ENCODE results near the gene MGAT4C. TPM values are rescaled to one million over a fixed set of nuclear protein-coding genes. Genes with fewer than 3 reads are reported as not detected.

Gene MGAT4C
- total RNA-seq, 1 experiment from 2014 or later = not detected

DNA sequence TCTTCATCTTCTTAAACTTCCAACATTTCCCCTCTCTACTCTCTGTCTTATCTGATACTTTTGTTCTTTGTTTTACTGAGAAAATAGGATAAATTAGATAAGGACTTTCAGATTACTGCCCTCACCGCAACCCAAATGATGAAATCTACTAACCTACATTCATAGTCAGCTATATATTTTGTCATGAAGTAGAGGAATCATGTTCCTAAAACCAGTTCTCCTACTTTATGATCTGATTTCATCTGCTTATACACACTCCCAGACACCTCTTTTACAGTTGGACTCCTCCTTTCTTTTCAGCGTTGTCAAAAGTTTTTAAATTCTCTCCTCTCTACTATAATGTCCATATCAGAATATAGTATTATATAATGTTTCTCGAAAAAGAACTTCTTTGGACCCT, 29.7 kb downstream of the MGAT4C start:
- Mint-ChIP-seq H3K4me3 (ENCODE audit: unreplicated experiment) (no peak overlapping the region), H3K27ac (ENCODE audit: low read depth, unreplicated experiment) (no peak overlapping the region), H3K9me3 (ENCODE audit: unreplicated experiment) (no peaks in the 10 kb centered on the region), H3K4me1 (ENCODE audit: insufficient read depth, unreplicated experiment) (peaks cover 7% of the 10 kb centered on the region), H3K36me3 (ENCODE audit: insufficient read depth, unreplicated experiment) (no peaks in the 10 kb centered on the region), H3K27me3 (ENCODE audit: insufficient read depth, unreplicated experiment) (no peaks in the 10 kb centered on the region)
- BruUV-seq (replicated peaks) = no TSS peak
- DNase-seq (ENCODE audit: unreplicated experiment) = no peak
- ChIA-PET CTCF (no interaction called here), POLR2A (interaction anchor here (0.7 kb wide), 1 partner anchor 260 kb away, joined by 3 read pairs; no protein-coding TSS in a partner anchor)
- intact Hi-C loops (cut with micrococcal nuclease) = no loop called here
- TF ChIP-seq, protein P1, sequence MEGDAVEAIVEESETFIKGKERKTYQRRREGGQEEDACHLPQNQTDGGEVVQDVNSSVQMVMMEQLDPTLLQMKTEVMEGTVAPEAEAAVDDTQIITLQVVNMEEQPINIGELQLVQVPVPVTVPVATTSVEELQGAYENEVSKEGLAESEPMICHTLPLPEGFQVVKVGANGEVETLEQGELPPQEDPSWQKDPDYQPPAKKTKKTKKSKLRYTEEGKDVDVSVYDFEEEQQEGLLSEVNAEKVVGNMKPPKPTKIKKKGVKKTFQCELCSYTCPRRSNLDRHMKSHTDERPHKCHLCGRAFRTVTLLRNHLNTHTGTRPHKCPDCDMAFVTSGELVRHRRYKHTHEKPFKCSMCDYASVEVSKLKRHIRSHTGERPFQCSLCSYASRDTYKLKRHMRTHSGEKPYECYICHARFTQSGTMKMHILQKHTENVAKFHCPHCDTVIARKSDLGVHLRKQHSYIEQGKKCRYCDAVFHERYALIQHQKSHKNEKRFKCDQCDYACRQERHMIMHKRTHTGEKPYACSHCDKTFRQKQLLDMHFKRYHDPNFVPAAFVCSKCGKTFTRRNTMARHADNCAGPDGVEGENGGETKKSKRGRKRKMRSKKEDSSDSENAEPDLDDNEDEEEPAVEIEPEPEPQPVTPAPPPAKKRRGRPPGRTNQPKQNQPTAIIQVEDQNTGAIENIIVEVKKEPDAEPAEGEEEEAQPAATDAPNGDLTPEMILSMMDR (IDR thresholded peaks at IDR 0.05; ENCODE audit: unreplicated experiment) = no peak

DNA sequence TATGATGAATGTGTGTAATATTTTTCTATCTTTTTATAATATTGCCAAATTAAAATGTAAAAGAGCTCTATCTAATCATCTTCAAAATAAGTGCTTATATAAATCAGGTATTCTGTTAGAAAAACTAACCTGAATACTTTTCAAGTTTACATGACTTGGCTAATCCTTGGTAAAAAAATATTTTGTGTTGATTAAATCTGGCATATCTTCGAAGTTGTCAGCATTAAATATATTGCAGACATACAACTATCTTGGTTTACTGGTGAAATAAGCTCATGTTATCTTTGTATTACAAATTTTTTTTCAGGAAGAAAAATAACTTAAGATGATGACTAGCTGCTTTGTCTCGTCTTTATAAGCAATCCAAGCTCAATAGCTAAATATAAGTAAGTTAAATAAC, 39.6 kb downstream of the MGAT4C start:
- intact Hi-C loops (cut with micrococcal nuclease) = no loop called here
- ChIA-PET POLR2A (no interaction called here), CTCF (no interaction called here)
- no peak for DNase-seq (ENCODE audit: unreplicated experiment)
- no TSS peak for BruUV-seq (replicated peaks)
- H3K27me3 Mint-ChIP-seq (ENCODE audit: insufficient read depth, unreplicated experiment) = no peaks in the 10 kb centered on the region
- no peaks in the 10 kb centered on the region for H3K4me1 Mint-ChIP-seq (ENCODE audit: insufficient read depth, unreplicated experiment)
- H3K27ac Mint-ChIP-seq (ENCODE audit: low read depth, unreplicated experiment) = no peak overlapping the region
- no peak overlapping the region for H3K4me3 Mint-ChIP-seq (ENCODE audit: unreplicated experiment)
- TF ChIP-seq, protein P1 (IDR thresholded peaks at IDR 0.05; ENCODE audit: unreplicated experiment) = no peak
- H3K36me3 Mint-ChIP-seq (ENCODE audit: insufficient read depth, unreplicated experiment) = no peaks in the 10 kb centered on the region
- H3K9me3 Mint-ChIP-seq (ENCODE audit: unreplicated experiment) = no peaks in the 10 kb centered on the region

DNA sequence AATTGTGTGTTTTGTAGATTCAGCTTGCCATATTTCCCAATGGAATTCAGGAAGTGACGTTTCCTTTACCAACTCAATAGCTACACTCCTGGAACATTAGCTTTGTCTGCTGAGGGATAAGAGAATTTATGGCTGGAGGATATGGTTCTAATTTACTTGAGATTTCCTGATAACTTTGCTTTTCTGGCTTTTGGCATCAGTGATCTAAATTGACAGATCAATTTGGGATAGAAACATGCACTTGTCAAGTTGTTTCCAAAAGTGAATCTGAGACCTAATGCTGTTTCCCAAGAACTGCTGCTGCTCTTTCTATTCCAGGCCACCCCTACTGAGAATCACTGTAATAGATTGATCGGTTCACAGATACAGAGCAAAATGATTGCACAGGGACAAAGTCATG, 43.2 kb downstream of the MGAT4C start:
- ChIA-PET POLR2A (interaction anchor here (0.8 kb wide), 1 partner anchor 9 kb away, joined by 4 read pairs; no protein-coding TSS in a partner anchor), CTCF (interaction anchor here (0.6 kb wide), 1 partner anchor 116 kb away, joined by 3 read pairs; no protein-coding TSS in a partner anchor)
- BruUV-seq (replicated peaks) = no TSS peak
- DNase-seq (ENCODE audit: unreplicated experiment) = no peak
- TF ChIP-seq, protein P1 (IDR thresholded peaks at IDR 0.05; ENCODE audit: unreplicated experiment) = no peak
- no peaks in the 10 kb centered on the region for H3K27me3 Mint-ChIP-seq (ENCODE audit: insufficient read depth, unreplicated experiment)
- no peak overlapping the region for H3K4me3 Mint-ChIP-seq (ENCODE audit: unreplicated experiment)
- intact Hi-C loops (cut with micrococcal nuclease) = no loop called here
- no peak overlapping the region for H3K27ac Mint-ChIP-seq (ENCODE audit: low read depth, unreplicated experiment)
- H3K36me3 Mint-ChIP-seq (ENCODE audit: insufficient read depth, unreplicated experiment) = no peaks in the 10 kb centered on the region
- no peaks in the 10 kb centered on the region for H3K9me3 Mint-ChIP-seq (ENCODE audit: unreplicated experiment)
- no peaks in the 10 kb centered on the region for H3K4me1 Mint-ChIP-seq (ENCODE audit: insufficient read depth, unreplicated experiment)

DNA sequence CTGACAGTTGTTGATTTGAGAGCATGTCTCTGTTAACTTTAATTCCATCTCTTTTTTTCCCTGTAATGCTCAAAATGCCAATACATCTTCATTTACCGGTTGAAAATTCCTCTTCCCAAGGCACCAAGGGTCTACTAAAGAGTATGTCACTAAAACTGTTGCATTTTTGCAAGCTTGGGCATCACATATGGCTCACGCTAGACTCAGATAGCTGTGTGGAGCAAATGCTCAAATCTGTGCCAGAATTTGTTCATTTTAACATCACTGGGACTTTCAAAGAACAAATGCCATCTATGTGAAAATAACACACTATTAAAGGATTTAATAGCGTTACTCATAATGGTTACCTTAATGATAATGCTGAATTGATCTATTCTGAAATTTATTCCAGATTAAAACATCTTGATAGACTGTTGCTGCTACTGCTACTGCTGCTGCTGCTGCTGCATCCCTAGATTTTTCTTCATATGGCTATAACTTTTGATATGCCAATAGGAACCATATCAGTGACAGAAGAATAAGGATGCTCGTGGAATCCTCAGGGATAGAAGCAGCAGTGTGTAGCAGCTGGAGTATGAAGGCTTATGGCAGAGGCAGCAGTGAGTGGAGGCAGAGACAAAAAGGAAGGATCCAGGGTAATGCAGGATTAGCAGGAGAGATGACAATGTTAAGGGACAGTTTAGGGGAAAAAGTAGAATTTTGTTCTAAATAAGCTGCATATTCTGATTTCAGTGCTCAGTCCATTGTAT, 57.3 kb downstream of the MGAT4C start:
- ChIA-PET POLR2A (no interaction called here), CTCF (no interaction called here)
- H3K4me1 Mint-ChIP-seq (ENCODE audit: insufficient read depth, unreplicated experiment) = peaks cover 3% of the 10 kb centered on the region
- no peak overlapping the region for H3K4me3 Mint-ChIP-seq (ENCODE audit: unreplicated experiment)
- no peaks in the 10 kb centered on the region for H3K27me3 Mint-ChIP-seq (ENCODE audit: insufficient read depth, unreplicated experiment)
- BruUV-seq (replicated peaks) = no TSS peak
- TF ChIP-seq, protein P1 (IDR thresholded peaks at IDR 0.05; ENCODE audit: unreplicated experiment) = no peak
- H3K9me3 Mint-ChIP-seq (ENCODE audit: unreplicated experiment) = no peaks in the 10 kb centered on the region
- no peaks in the 10 kb centered on the region for H3K36me3 Mint-ChIP-seq (ENCODE audit: insufficient read depth, unreplicated experiment)
- no peak overlapping the region for H3K27ac Mint-ChIP-seq (ENCODE audit: low read depth, unreplicated experiment)
- DNase-seq (ENCODE audit: unreplicated experiment) = no peak
- intact Hi-C loops (cut with micrococcal nuclease) = no loop called here

Measured in MCF 10A (cell line).